ENCODE results near the gene DDX27. TPM values are rescaled to one million over a fixed set of nuclear protein-coding genes. Genes with fewer than 3 reads are reported as not detected.
A peak's percentile ranks its signal among the peaks of the same experiment; 100 is the strongest.
"Not testable (repeated sequence)": the region's sequence is repeated elsewhere in the genome, so short reads cannot be mapped to it uniquely, and the experiment has no call there.

The DDX27 gene
- total RNA-seq, 1 donor = 73.8 TPM

GRCh38 chr20:49199729-49200293 is 19.4 kb upstream of the DDX27 start:
- no peak for DNase-seq (ENCODE audit: low read depth in 2 of 3, low spot score in 2 of 3)

GRCh38 chr20:49203011-49203410 is 16.2 kb upstream of the DDX27 start:
- DNase-seq (ENCODE audit: low read depth in 2 of 3, low spot score in 2 of 3) = no peak

GRCh38 chr20:49203746-49204145 is 15.5 kb upstream of the DDX27 start:
- no peak for DNase-seq (ENCODE audit: low read depth in 2 of 3, low spot score in 2 of 3)

GRCh38 chr20:49207076-49207475 is 12.1 kb upstream of the DDX27 start:
- peak in 1 of 3 donors; percentile 36 for DNase-seq (ENCODE audit: low read depth in 2 of 3, low spot score in 2 of 3)

- DNase-seq (ENCODE audit: low read depth in 2 of 3, low spot score in 2 of 3) = no peak
These were observed 9.0 kb upstream of the DDX27 start for GRCh38 chr20:49210101-49210756.

GRCh38 chr20:49210757-49211110 is 8.5 kb upstream of the DDX27 start:
- DNase-seq (ENCODE audit: low read depth in 2 of 3, low spot score in 2 of 3) = no peak

GRCh38 chr20:49214571-49214970 is 4.6 kb upstream of the DDX27 start:
- DNase-seq (ENCODE audit: low read depth in 2 of 3, low spot score in 2 of 3) = no peak

GRCh38 chr20:49215232-49215631 is 4.0 kb upstream of the DDX27 start:
- DNase-seq (ENCODE audit: low read depth in 2 of 3, low spot score in 2 of 3) = no peak

GRCh38 chr20:49216991-49217578 is 2.1 kb upstream of the DDX27 start:
- peak; percentile 81 to 90 (median 87) for DNase-seq (ENCODE audit: low read depth in 2 of 3, low spot score in 2 of 3)

- DNase-seq (ENCODE audit: low read depth in 2 of 3, low spot score in 2 of 3) = not testable (repeated sequence)
These were observed 501 bp upstream of the DDX27 start for GRCh38 chr20:49218739-49219090.

GRCh38 chr20:49219924-49220831 is 962 bp downstream of the DDX27 start:
- no peak for DNase-seq (ENCODE audit: low read depth in 2 of 3, low spot score in 2 of 3)

GRCh38 chr20:49225896-49226295 is 6.7 kb downstream of the DDX27 start:
- no peak for DNase-seq (ENCODE audit: low read depth in 2 of 3, low spot score in 2 of 3)

GRCh38 chr20:49228676-49229075 is 9.5 kb downstream of the DDX27 start:
- no peak for DNase-seq (ENCODE audit: low read depth in 2 of 3, low spot score in 2 of 3)

- no peak for DNase-seq (ENCODE audit: low read depth in 2 of 3, low spot score in 2 of 3)
These were observed 10.2 kb downstream of the DDX27 start for GRCh38 chr20:49229381-49229780.

GRCh38 chr20:49230021-49230420 is 10.8 kb downstream of the DDX27 start:
- DNase-seq (ENCODE audit: low read depth in 2 of 3, low spot score in 2 of 3) = peak in 2 of 3 donors; percentile 13 to 36

- peak in 2 of 3 donors; percentile 64 to 74 for DNase-seq (ENCODE audit: low read depth in 2 of 3, low spot score in 2 of 3)
These were observed 11.4 kb downstream of the DDX27 start for GRCh38 chr20:49230561-49231133.

GRCh38 chr20:49231471-49231870 is 12.3 kb downstream of the DDX27 start:
- no peak for DNase-seq (ENCODE audit: low read depth in 2 of 3, low spot score in 2 of 3)

- no peak for DNase-seq (ENCODE audit: low read depth in 2 of 3, low spot score in 2 of 3)
These were observed 14.0 kb downstream of the DDX27 start for GRCh38 chr20:49233226-49233625.

GRCh38 chr20:49234831-49235230 is 15.6 kb downstream of the DDX27 start:
- no peak for DNase-seq (ENCODE audit: low read depth in 2 of 3, low spot score in 2 of 3)

- DNase-seq (ENCODE audit: low read depth in 2 of 3, low spot score in 2 of 3) = no peak
These were observed 17.1 kb downstream of the DDX27 start for GRCh38 chr20:49236301-49236700.

GRCh38 chr20:49237531-49237930 is 18.3 kb downstream of the DDX27 start:
- no peak for DNase-seq (ENCODE audit: low read depth in 2 of 3, low spot score in 2 of 3)
